ENCODE measurements around the gene SYT5. TPM values are rescaled to one million over a fixed set of nuclear protein-coding genes. Genes with fewer than 3 reads are reported as not detected.

Gene SYT5
- total and polyA plus RNA-seq, 2 of the 8 experiments (the other 6 are each of a cell fraction or from before 2014, with no cell fraction given), result 0.35 to 0.67 TPM

DNA sequence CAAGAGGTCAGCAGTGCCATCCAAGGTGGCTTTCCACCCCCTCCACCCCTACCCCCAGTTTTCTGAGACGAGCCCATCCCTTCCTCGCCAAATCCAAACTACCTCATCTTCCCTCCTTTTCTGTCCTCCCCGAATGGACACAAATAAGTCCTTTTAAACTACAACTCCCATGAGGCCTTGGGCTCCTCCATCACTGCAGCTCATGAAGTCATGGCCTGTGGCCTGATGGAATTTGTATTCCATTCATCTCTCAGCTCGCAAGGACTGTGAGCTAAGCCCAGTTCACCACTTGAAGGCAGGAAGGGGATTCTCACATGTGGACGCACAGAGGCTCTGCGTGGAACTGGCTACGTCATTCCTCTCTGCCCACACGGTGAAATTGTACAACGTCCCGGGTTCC, 16.7 kb upstream of the SYT5 start (continued):
- TF ChIP-seq, protein P1, sequence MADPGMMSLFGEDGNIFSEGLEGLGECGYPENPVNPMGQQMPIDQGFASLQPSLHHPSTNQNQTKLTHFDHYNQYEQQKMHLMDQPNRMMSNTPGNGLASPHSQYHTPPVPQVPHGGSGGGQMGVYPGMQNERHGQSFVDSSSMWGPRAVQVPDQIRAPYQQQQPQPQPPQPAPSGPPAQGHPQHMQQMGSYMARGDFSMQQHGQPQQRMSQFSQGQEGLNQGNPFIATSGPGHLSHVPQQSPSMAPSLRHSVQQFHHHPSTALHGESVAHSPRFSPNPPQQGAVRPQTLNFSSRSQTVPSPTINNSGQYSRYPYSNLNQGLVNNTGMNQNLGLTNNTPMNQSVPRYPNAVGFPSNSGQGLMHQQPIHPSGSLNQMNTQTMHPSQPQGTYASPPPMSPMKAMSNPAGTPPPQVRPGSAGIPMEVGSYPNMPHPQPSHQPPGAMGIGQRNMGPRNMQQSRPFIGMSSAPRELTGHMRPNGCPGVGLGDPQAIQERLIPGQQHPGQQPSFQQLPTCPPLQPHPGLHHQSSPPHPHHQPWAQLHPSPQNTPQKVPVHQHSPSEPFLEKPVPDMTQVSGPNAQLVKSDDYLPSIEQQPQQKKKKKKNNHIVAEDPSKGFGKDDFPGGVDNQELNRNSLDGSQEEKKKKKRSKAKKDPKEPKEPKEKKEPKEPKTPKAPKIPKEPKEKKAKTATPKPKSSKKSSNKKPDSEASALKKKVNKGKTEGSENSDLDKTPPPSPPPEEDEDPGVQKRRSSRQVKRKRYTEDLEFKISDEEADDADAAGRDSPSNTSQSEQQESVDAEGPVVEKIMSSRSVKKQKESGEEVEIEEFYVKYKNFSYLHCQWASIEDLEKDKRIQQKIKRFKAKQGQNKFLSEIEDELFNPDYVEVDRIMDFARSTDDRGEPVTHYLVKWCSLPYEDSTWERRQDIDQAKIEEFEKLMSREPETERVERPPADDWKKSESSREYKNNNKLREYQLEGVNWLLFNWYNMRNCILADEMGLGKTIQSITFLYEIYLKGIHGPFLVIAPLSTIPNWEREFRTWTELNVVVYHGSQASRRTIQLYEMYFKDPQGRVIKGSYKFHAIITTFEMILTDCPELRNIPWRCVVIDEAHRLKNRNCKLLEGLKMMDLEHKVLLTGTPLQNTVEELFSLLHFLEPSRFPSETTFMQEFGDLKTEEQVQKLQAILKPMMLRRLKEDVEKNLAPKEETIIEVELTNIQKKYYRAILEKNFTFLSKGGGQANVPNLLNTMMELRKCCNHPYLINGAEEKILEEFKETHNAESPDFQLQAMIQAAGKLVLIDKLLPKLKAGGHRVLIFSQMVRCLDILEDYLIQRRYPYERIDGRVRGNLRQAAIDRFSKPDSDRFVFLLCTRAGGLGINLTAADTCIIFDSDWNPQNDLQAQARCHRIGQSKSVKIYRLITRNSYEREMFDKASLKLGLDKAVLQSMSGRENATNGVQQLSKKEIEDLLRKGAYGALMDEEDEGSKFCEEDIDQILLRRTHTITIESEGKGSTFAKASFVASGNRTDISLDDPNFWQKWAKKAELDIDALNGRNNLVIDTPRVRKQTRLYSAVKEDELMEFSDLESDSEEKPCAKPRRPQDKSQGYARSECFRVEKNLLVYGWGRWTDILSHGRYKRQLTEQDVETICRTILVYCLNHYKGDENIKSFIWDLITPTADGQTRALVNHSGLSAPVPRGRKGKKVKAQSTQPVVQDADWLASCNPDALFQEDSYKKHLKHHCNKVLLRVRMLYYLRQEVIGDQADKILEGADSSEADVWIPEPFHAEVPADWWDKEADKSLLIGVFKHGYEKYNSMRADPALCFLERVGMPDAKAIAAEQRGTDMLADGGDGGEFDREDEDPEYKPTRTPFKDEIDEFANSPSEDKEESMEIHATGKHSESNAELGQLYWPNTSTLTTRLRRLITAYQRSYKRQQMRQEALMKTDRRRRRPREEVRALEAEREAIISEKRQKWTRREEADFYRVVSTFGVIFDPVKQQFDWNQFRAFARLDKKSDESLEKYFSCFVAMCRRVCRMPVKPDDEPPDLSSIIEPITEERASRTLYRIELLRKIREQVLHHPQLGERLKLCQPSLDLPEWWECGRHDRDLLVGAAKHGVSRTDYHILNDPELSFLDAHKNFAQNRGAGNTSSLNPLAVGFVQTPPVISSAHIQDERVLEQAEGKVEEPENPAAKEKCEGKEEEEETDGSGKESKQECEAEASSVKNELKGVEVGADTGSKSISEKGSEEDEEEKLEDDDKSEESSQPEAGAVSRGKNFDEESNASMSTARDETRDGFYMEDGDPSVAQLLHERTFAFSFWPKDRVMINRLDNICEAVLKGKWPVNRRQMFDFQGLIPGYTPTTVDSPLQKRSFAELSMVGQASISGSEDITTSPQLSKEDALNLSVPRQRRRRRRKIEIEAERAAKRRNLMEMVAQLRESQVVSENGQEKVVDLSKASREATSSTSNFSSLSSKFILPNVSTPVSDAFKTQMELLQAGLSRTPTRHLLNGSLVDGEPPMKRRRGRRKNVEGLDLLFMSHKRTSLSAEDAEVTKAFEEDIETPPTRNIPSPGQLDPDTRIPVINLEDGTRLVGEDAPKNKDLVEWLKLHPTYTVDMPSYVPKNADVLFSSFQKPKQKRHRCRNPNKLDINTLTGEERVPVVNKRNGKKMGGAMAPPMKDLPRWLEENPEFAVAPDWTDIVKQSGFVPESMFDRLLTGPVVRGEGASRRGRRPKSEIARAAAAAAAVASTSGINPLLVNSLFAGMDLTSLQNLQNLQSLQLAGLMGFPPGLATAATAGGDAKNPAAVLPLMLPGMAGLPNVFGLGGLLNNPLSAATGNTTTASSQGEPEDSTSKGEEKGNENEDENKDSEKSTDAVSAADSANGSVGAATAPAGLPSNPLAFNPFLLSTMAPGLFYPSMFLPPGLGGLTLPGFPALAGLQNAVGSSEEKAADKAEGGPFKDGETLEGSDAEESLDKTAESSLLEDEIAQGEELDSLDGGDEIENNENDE (IDR thresholded peaks at IDR 0.05; ENCODE audit: insufficient replicate concordance, low read length), result no peak
- TF ChIP-seq TAF7 (optimal IDR thresholded peaks at IDR 0.05; ENCODE audit: borderline replicate concordance, low read depth, low read length) (no peak), TEAD4 (IDR thresholded peaks at IDR 0.05; ENCODE audit: low read depth, low read length) (no peak), NANOG (IDR thresholded peaks at IDR 0.05; ENCODE audit: insufficient read depth, low read depth, low read length, poor library complexity, severe bottlenecking) (no peak), SIRT6 (IDR thresholded peaks at IDR 0.05; ENCODE audit: low read length) (no peak), POLR2AphosphoS5 (IDR thresholded peaks at IDR 0.05; ENCODE audit: low read depth, low read length) (no peak), CHD2 (IDR thresholded peaks at IDR 0.05; ENCODE audit: low read length) (no peak), SIX5 (IDR thresholded peaks at IDR 0.05; ENCODE audit: low read depth, low read length) (peak; percentile 86), POU5F1 (IDR thresholded peaks at IDR 0.05; ENCODE audit: low read depth, low read length) (no peak), CREB1 (IDR thresholded peaks at IDR 0.05) (peak; percentile 43; the same call in 1 of the 2 replicates), TCF12 (IDR thresholded peaks at IDR 0.05; ENCODE audit: low read depth, low read length) (no peak), SUZ12 (IDR thresholded peaks at IDR 0.05; ENCODE audit: low read length) (no peak), FOSL1 (IDR thresholded peaks at IDR 0.05; ENCODE audit: insufficient read depth, low read depth, low read length) (no peak)

All from H1 (cell line).